ENCODE data around the gene EPB41L4B.

Gene EPB41L4B

GRCh38 chr9:109282302-109282701 is 38.6 kb downstream of the EPB41L4B start:
- Histone ChIP-seq H4K8ac (ENCODE audit: low read length) (no peak overlapping the region), H3K79me1 (replicated peaks; ENCODE audit: low read length, poor library complexity, severe bottlenecking) (no peaks in the 10 kb centered on the region), H4K91ac (ENCODE audit: low read length) (no peak overlapping the region), H3K9me3 (ENCODE audit: control insufficient read depth, low read length) (no peaks in the 10 kb centered on the region), H2AFZ (ENCODE audit: low read depth, low read length) (no peak overlapping the region), H3K18ac (ENCODE audit: low read depth in 1 of 2, low read length in 2 of 2) (no peak overlapping the region), H2BK5ac (ENCODE audit: low read depth, low read length, poor library complexity, severe bottlenecking) (no peak overlapping the region), H2BK12ac (ENCODE audit: low read length in 2 of 2) (no peak overlapping the region), H2BK120ac (ENCODE audit: low read depth, low read length) (no peak overlapping the region), H3K23ac (ENCODE audit: low read length in 2 of 2) (no peak overlapping the region), H3K4me3 (ENCODE audit: insufficient read depth in 1 of 2, low read depth in 1 of 2, low read length in 2 of 2) (no peak overlapping the region), H2AK5ac (ENCODE audit: low read length, severe bottlenecking) (no peak overlapping the region), H3K14ac (ENCODE audit: low read length in 2 of 2) (no peak overlapping the region), H3K4ac (ENCODE audit: low read depth in 1 of 2, low read length in 2 of 2) (no peak overlapping the region), H3K9ac (ENCODE audit: low read length) (no peak overlapping the region), H3K27ac (ENCODE audit: low read length, poor library complexity, severe bottlenecking) (no peak overlapping the region), H2BK15ac (ENCODE audit: low read depth, poor library complexity, severe bottlenecking) (no peak overlapping the region), H3K27me3 (ENCODE audit: control insufficient read depth in 1 of 2, insufficient read depth in 1 of 2, low read length in 2 of 2) (peaks cover 16 to 53% of the 10 kb centered on the region in 2 experiments), H3K36me3 (ENCODE audit: control insufficient read depth in 1 of 2, insufficient read depth in 2 of 2, low read depth in 1 of 2, low read length in 2 of 2) (no peaks in the 10 kb centered on the region), H3K4me1 (ENCODE audit: control insufficient read depth, insufficient read depth, low read depth, low read length) (no peaks in the 10 kb centered on the region), H3K4me2 (ENCODE audit: low read length, poor library complexity, severe bottlenecking) (no peak overlapping the region)
- DNase-seq, result no peak
- 94% methylated on average over 2 of the region's 3 CpGs for whole genome bisulfite sequencing

GRCh38 chr9:109281518-109281917 is 39.3 kb downstream of the EPB41L4B start:
- H3K4me2 ChIP-seq (ENCODE audit: low read length, poor library complexity, severe bottlenecking), result no peak overlapping the region
- no peak overlapping the region for H2BK15ac ChIP-seq (ENCODE audit: low read depth, poor library complexity, severe bottlenecking)
- peaks cover 15 to 58% of the 10 kb centered on the region in 2 experiments for H3K27me3 ChIP-seq (ENCODE audit: control insufficient read depth in 1 of 2, insufficient read depth in 1 of 2, low read length in 2 of 2)
- no peak overlapping the region for H3K14ac ChIP-seq (ENCODE audit: low read length in 2 of 2)
- H3K4ac ChIP-seq (ENCODE audit: low read depth in 1 of 2, low read length in 2 of 2), result no peak overlapping the region
- no peak overlapping the region for H4K8ac ChIP-seq (ENCODE audit: low read length)
- H3K36me3 ChIP-seq (ENCODE audit: control insufficient read depth in 1 of 2, insufficient read depth in 2 of 2, low read depth in 1 of 2, low read length in 2 of 2), result no peaks in the 10 kb centered on the region
- H3K4me3 ChIP-seq (ENCODE audit: insufficient read depth in 1 of 2, low read depth in 1 of 2, low read length in 2 of 2), result no peak overlapping the region
- no peak overlapping the region for H2BK5ac ChIP-seq (ENCODE audit: low read depth, low read length, poor library complexity, severe bottlenecking)
- H2AFZ ChIP-seq (ENCODE audit: low read depth, low read length), result no peak overlapping the region
- H3K18ac ChIP-seq (ENCODE audit: low read depth in 1 of 2, low read length in 2 of 2), result no peak overlapping the region
- H3K4me1 ChIP-seq (ENCODE audit: control insufficient read depth, insufficient read depth, low read depth, low read length), result no peaks in the 10 kb centered on the region
- H3K23ac ChIP-seq (ENCODE audit: low read length in 2 of 2), result no peak overlapping the region
- no peak overlapping the region for H4K91ac ChIP-seq (ENCODE audit: low read length)
- no peak overlapping the region for H3K27ac ChIP-seq (ENCODE audit: low read length, poor library complexity, severe bottlenecking)
- no peak overlapping the region for H2AK5ac ChIP-seq (ENCODE audit: low read length, severe bottlenecking)
- no peak for DNase-seq
- no peaks in the 10 kb centered on the region for H3K9me3 ChIP-seq (ENCODE audit: control insufficient read depth, low read length)
- no peak overlapping the region for H2BK120ac ChIP-seq (ENCODE audit: low read depth, low read length)
- H3K9ac ChIP-seq (ENCODE audit: low read length), result no peak overlapping the region
- WGBS, result no CpG with 5 or more reads among the region's 8 CpGs
- H3K79me1 ChIP-seq (replicated peaks; ENCODE audit: low read length, poor library complexity, severe bottlenecking), result no peaks in the 10 kb centered on the region
- no peak overlapping the region for H2BK12ac ChIP-seq (ENCODE audit: low read length in 2 of 2)

GRCh38 chr9:109278848-109279247 is 42.0 kb downstream of the EPB41L4B start:
- Histone ChIP-seq H2BK120ac (ENCODE audit: low read depth, low read length) (no peak overlapping the region), H4K8ac (ENCODE audit: low read length) (no peak overlapping the region), H3K79me1 (replicated peaks; ENCODE audit: low read length, poor library complexity, severe bottlenecking) (no peaks in the 10 kb centered on the region), H4K91ac (ENCODE audit: low read length) (no peak overlapping the region), H2BK5ac (ENCODE audit: low read depth, low read length, poor library complexity, severe bottlenecking) (no peak overlapping the region), H3K27me3 (ENCODE audit: control insufficient read depth in 1 of 2, insufficient read depth in 1 of 2, low read length in 2 of 2) (peaks cover 0 to 65% of the 10 kb centered on the region in 2 experiments), H2AK5ac (ENCODE audit: low read length, severe bottlenecking) (no peak overlapping the region), H3K4me2 (ENCODE audit: low read length, poor library complexity, severe bottlenecking) (no peak overlapping the region), H3K9me3 (ENCODE audit: control insufficient read depth, low read length) (no peaks in the 10 kb centered on the region), H2BK12ac (ENCODE audit: low read length in 2 of 2) (no peak overlapping the region), H3K9ac (ENCODE audit: low read length) (no peak overlapping the region), H3K36me3 (ENCODE audit: control insufficient read depth in 1 of 2, insufficient read depth in 2 of 2, low read depth in 1 of 2, low read length in 2 of 2) (no peaks in the 10 kb centered on the region), H2AFZ (ENCODE audit: low read depth, low read length) (no peak overlapping the region), H3K23ac (ENCODE audit: low read length in 2 of 2) (no peak overlapping the region), H3K4ac (ENCODE audit: low read depth in 1 of 2, low read length in 2 of 2) (no peak overlapping the region), H3K27ac (ENCODE audit: low read length, poor library complexity, severe bottlenecking) (no peak overlapping the region), H3K14ac (ENCODE audit: low read length in 2 of 2) (no peak overlapping the region), H3K4me1 (ENCODE audit: control insufficient read depth, insufficient read depth, low read depth, low read length) (no peaks in the 10 kb centered on the region), H2BK15ac (ENCODE audit: low read depth, poor library complexity, severe bottlenecking) (no peak overlapping the region), H3K4me3 (ENCODE audit: insufficient read depth in 1 of 2, low read depth in 1 of 2, low read length in 2 of 2) (no peak overlapping the region), H3K18ac (ENCODE audit: low read depth in 1 of 2, low read length in 2 of 2) (no peak overlapping the region)
- no peak for DNase-seq
- 84% methylated on average over 2 of the region's 2 CpGs for WGBS

- 81% methylated on average over 6 of the region's 6 CpGs for WGBS
- Histone ChIP-seq H3K14ac (ENCODE audit: low read length in 2 of 2) (no peak overlapping the region), H3K18ac (ENCODE audit: low read depth in 1 of 2, low read length in 2 of 2) (no peak overlapping the region), H3K4me2 (ENCODE audit: low read length, poor library complexity, severe bottlenecking) (no peak overlapping the region), H4K8ac (ENCODE audit: low read length) (no peak overlapping the region), H2AK5ac (ENCODE audit: low read length, severe bottlenecking) (no peak overlapping the region), H3K79me1 (replicated peaks; ENCODE audit: low read length, poor library complexity, severe bottlenecking) (no peaks in the 10 kb centered on the region), H2BK12ac (ENCODE audit: low read length in 2 of 2) (no peak overlapping the region), H2BK120ac (ENCODE audit: low read depth, low read length) (no peak overlapping the region), H4K91ac (ENCODE audit: low read length) (no peak overlapping the region), H3K9ac (ENCODE audit: low read length) (no peak overlapping the region), H2BK5ac (ENCODE audit: low read depth, low read length, poor library complexity, severe bottlenecking) (no peak overlapping the region), H2AFZ (ENCODE audit: low read depth, low read length) (no peak overlapping the region), H3K27ac (ENCODE audit: low read length, poor library complexity, severe bottlenecking) (no peak overlapping the region), H3K4ac (ENCODE audit: low read depth in 1 of 2, low read length in 2 of 2) (no peak overlapping the region), H2BK15ac (ENCODE audit: low read depth, poor library complexity, severe bottlenecking) (no peak overlapping the region), H3K9me3 (ENCODE audit: control insufficient read depth, low read length) (no peaks in the 10 kb centered on the region), H3K36me3 (ENCODE audit: control insufficient read depth in 1 of 2, insufficient read depth in 2 of 2, low read depth in 1 of 2, low read length in 2 of 2) (no peaks in the 10 kb centered on the region), H3K23ac (ENCODE audit: low read length in 2 of 2) (no peak overlapping the region), H3K4me3 (ENCODE audit: insufficient read depth in 1 of 2, low read depth in 1 of 2, low read length in 2 of 2) (no peak overlapping the region), H3K27me3 (ENCODE audit: control insufficient read depth in 1 of 2, insufficient read depth in 1 of 2, low read length in 2 of 2) (peaks cover 0 to 66% of the 10 kb centered on the region in 2 experiments), H3K4me1 (ENCODE audit: control insufficient read depth, insufficient read depth, low read depth, low read length) (no peaks in the 10 kb centered on the region)
- DNase-seq, result no peak
Measured at GRCh38 chr9:109278216-109278615, 42.6 kb downstream of the EPB41L4B start.

Data from mesenchymal stem cell (in vitro differentiated cells and primary cell).